Superior temporal gyrus (tissue), 1 donor: ENCODE results near the gene ZNF678.
"Not testable (repeated sequence)": the region's sequence is repeated elsewhere in the genome, so short reads cannot be mapped to it uniquely, and the experiment has no call there.

Experiments used
- DNase-seq: peaks from one replicate; pipeline ENCODE4 v3.0.0-alpha.2; 2016; ENCODE audit errors: extremely low spot score

ZNF678 gene

GRCh38 chr1:227604446-227604845 is 41.1 kb downstream of the ZNF678 start:
- no peak for DNase-seq

GRCh38 chr1:227606271-227606670 is 42.9 kb downstream of the ZNF678 start:
- DNase-seq: not testable (repeated sequence)

- DNase-seq: no peak
These were observed 44.1 kb downstream of the ZNF678 start for GRCh38 chr1:227607336-227607898.

GRCh38 chr1:227612658-227613057 is 49.3 kb downstream of the ZNF678 start:
- DNase-seq: no peak

- no peak for DNase-seq
These were observed 50.2 kb downstream of the ZNF678 start for GRCh38 chr1:227613526-227613925.

- DNase-seq: no peak
These were observed 57.9 kb downstream of the ZNF678 start for GRCh38 chr1:227621211-227621610.

GRCh38 chr1:227622739-227623475 is 59.6 kb downstream of the ZNF678 start:
- no peak for DNase-seq

GRCh38 chr1:227632325-227632724 is 69.0 kb downstream of the ZNF678 start:
- no peak for DNase-seq

- DNase-seq: no peak
These were observed 72.2 kb downstream of the ZNF678 start for GRCh38 chr1:227635596-227635995.

GRCh38 chr1:227654431-227654830 is 91.1 kb downstream of the ZNF678 start:
- no peak for DNase-seq

- DNase-seq: no peak
These were observed 91.7 kb downstream of the ZNF678 start for GRCh38 chr1:227654858-227655752.

- no peak for DNase-seq
These were observed 98.1 kb downstream of the ZNF678 start for GRCh38 chr1:227661495-227661894.

GRCh38 chr1:227662933-227663332 is 99.6 kb downstream of the ZNF678 start:
- DNase-seq: no peak

GRCh38 chr1:227666286-227666685 is 102.9 kb downstream of the ZNF678 start:
- no peak for DNase-seq

- no peak for DNase-seq
These were observed 110.1 kb downstream of the ZNF678 start for GRCh38 chr1:227673441-227673840.

- no peak for DNase-seq
These were observed 122.5 kb downstream of the ZNF678 start for GRCh38 chr1:227685807-227686206.

GRCh38 chr1:227697321-227697864 is 134.0 kb downstream of the ZNF678 start:
- no peak for DNase-seq

GRCh38 chr1:227701631-227702030 is 138.3 kb downstream of the ZNF678 start:
- not testable (repeated sequence) for DNase-seq

GRCh38 chr1:227707846-227708245 is 144.5 kb downstream of the ZNF678 start:
- DNase-seq: no peak

GRCh38 chr1:227709451-227709850 is 146.1 kb downstream of the ZNF678 start:
- no peak for DNase-seq

- DNase-seq: not testable (repeated sequence)
These were observed 147.1 kb downstream of the ZNF678 start for GRCh38 chr1:227710474-227710873.

- no peak for DNase-seq
These were observed 149.3 kb downstream of the ZNF678 start for GRCh38 chr1:227712648-227713047.
